Suprapubic skin (tissue), 4 donors: Measurements from ENCODE around the gene COL11A2. TPM values are rescaled to one million over a fixed set of nuclear protein-coding genes. Genes with fewer than 3 reads are reported as not detected.

Experiments
- DNase-seq, 2 donors: peaks; one replicate each; pipeline ENCODE4 v3.0.0-alpha.2; 2019; ENCODE audit warnings: low spot score in 2 of 2
- H3K27ac ChIP-seq: fragments of 200-600 bp; sonication (generic); one replicate; pipeline ENCODE4 v1.5.1; 2019
- H3K27me3 ChIP-seq: fragments of 200-600 bp; sonication (generic); one replicate; pipeline ENCODE4 v1.5.1; 2019
- H3K36me3 ChIP-seq: fragments of 200-600 bp; sonication (generic); one replicate; pipeline ENCODE4 v1.5.1; 2019
- H3K4me1 ChIP-seq: fragments of 200-600 bp; sonication (generic); one replicate; pipeline ENCODE4 v1.5.1; 2019
- H3K4me3 ChIP-seq: fragments of 200-600 bp; sonication (generic); one replicate; pipeline ENCODE4 v1.5.1; 2019; ENCODE audit warnings: mild to moderate bottlenecking
- H3K9me3 ChIP-seq: fragments of 200-600 bp; sonication (generic); one replicate; pipeline ENCODE4 v1.5.1; 2019
- CTCF ChIP-seq, 2 donors: fragments of 200-600 bp in 1 of 2; fragments of 450-650 bp in 1 of 2; sonication (generic) in 1 of 2; IDR thresholded peaks; one replicate each; pipeline ENCODE4 v1.5.1; 2016 to 2019; ENCODE audit warnings: antibody characterized with exemption in 2 of 2, mild to moderate bottlenecking in 1 of 2, moderate library complexity in 1 of 2
- EP300 ChIP-seq: sonication (generic); formaldehyde crosslinking; IDR thresholded peaks from one replicate; pipeline ENCODE4 v1.6.1; 2017; ENCODE audit warnings: antibody characterized with exemption
- POLR2A ChIP-seq, 2 donors: fragments of 450-650 bp; IDR thresholded peaks; one replicate each; pipeline ENCODE4 v1.6.1; 2017; ENCODE audit warnings: antibody characterized with exemption in 2 of 2, mild to moderate bottlenecking in 2 of 2, moderate library complexity in 2 of 2
- POLR2AphosphoS5 ChIP-seq, 3 donors: sonication (generic); formaldehyde crosslinking; IDR thresholded peaks; one replicate each; pipeline ENCODE4 v1.6.1; 2017; ENCODE audit warnings: antibody characterized with exemption in 3 of 3
- WGBS: methylation state at CpG from one replicate; pipeline ENCODE4 v1.1.5; 2018; 5-methylcytosine and 5-hydroxymethylcytosine counted together
- total RNA-seq, 4 donors: library from RNA; depleted of rRNA; stranded (reverse); fragments of >200 nt; gene quantifications; one replicate each; pipeline ENCODE4 v1.1.0, GENCODE V29; 2016

The COL11A2 gene
- total RNA-seq, 4 donors from 2014 or later, result 0.21 to 0.97 (median 0.40) TPM

GRCh38 chr6:33204165-33204414 lies 11.8 kb upstream of the COL11A2 start:
- peak overlapping the region; percentile 81 for H3K4me3 ChIP-seq
- WGBS, result 11% methylated on average over 4 of the region's 4 CpGs
- H3K27ac ChIP-seq, result no peak overlapping the region
- DNase-seq, result no peak
- H3K4me1 ChIP-seq, result peaks cover 63% of the 10 kb centered on the region
- H3K36me3 ChIP-seq, result peaks cover 20% of the 10 kb centered on the region
- H3K27me3 ChIP-seq, result no peaks in the 10 kb centered on the region
- H3K9me3 ChIP-seq, result no peaks in the 10 kb centered on the region
- TF ChIP-seq POLR2AphosphoS5 (IDR thresholded peaks at IDR 0.05), result no peak
- TF ChIP-seq EP300, result no peak
- TF ChIP-seq CTCF (IDR thresholded peaks at IDR 0.05), result no peak
- TF ChIP-seq POLR2A (IDR thresholded peaks at IDR 0.05), result no peak

GRCh38 chr6:33203443-33204164 lies 11.3 kb upstream of the COL11A2 start:
- H3K27ac ChIP-seq, result no peak overlapping the region
- no peaks in the 10 kb centered on the region for H3K27me3 ChIP-seq
- H3K36me3 ChIP-seq, result peaks cover 20% of the 10 kb centered on the region
- no peaks in the 10 kb centered on the region for H3K9me3 ChIP-seq
- WGBS, result 86% methylated on average over 7 of the region's 7 CpGs
- H3K4me3 ChIP-seq, result no peak overlapping the region
- peak in 1 of 2 donors; percentile 56 for DNase-seq
- H3K4me1 ChIP-seq, result peaks cover 62% of the 10 kb centered on the region
- TF ChIP-seq POLR2AphosphoS5 (IDR thresholded peaks at IDR 0.05), result no peak
- TF ChIP-seq POLR2A (IDR thresholded peaks at IDR 0.05), result no peak
- no peak for TF ChIP-seq CTCF (IDR thresholded peaks at IDR 0.05)
- no peak for TF ChIP-seq EP300

GRCh38 chr6:33202799-33203198 lies 10.5 kb upstream of the COL11A2 start:
- TF ChIP-seq CTCF (IDR thresholded peaks at IDR 0.05) (no peak), EP300 (no peak), POLR2AphosphoS5 (IDR thresholded peaks at IDR 0.05) (no peak), POLR2A (IDR thresholded peaks at IDR 0.05) (no peak)
- DNase-seq, result peak in 1 of 2 donors; percentile 24
- H3K9me3 ChIP-seq, result no peaks in the 10 kb centered on the region
- H3K27ac ChIP-seq, result no peak overlapping the region
- H3K4me3 ChIP-seq, result no peak overlapping the region
- peaks cover 69% of the 10 kb centered on the region for H3K4me1 ChIP-seq
- no peaks in the 10 kb centered on the region for H3K27me3 ChIP-seq
- WGBS, result 93% methylated on average over 6 of the region's 6 CpGs
- peaks cover 20% of the 10 kb centered on the region for H3K36me3 ChIP-seq

- DNase-seq, result peak in 1 of 2 donors; percentile 34
- TF ChIP-seq EP300, result no peak
- TF ChIP-seq CTCF (IDR thresholded peaks at IDR 0.05), result no peak
- TF ChIP-seq POLR2AphosphoS5 (IDR thresholded peaks at IDR 0.05), result no peak
- no peak for TF ChIP-seq POLR2A (IDR thresholded peaks at IDR 0.05)
- Histone ChIP-seq H3K27me3 (no peaks in the 10 kb centered on the region), H3K4me1 (peaks cover 69% of the 10 kb centered on the region), H3K4me3 (peak overlapping the region; percentile 77), H3K36me3 (peaks cover 20% of the 10 kb centered on the region), H3K9me3 (no peaks in the 10 kb centered on the region), H3K27ac (no peak overlapping the region)
- 77% methylated on average over 6 of the region's 6 CpGs for WGBS
Measured at GRCh38 chr6:33201935-33202334, 9.7 kb upstream of the COL11A2 start.

GRCh38 chr6:33201147-33201545 lies 8.9 kb upstream of the COL11A2 start:
- 6% methylated on average over 14 of the region's 14 CpGs for WGBS
- peak overlapping the region; percentile 96 for H3K27ac ChIP-seq
- H3K4me3 ChIP-seq, result peak overlapping the region; percentile 77
- H3K36me3 ChIP-seq, result peaks cover 25% of the 10 kb centered on the region
- H3K4me1 ChIP-seq, result peaks cover 66% of the 10 kb centered on the region
- H3K9me3 ChIP-seq, result no peaks in the 10 kb centered on the region
- no peak for TF ChIP-seq CTCF (IDR thresholded peaks at IDR 0.05)
- TF ChIP-seq POLR2AphosphoS5 (IDR thresholded peaks at IDR 0.05), result no peak
- TF ChIP-seq POLR2A (IDR thresholded peaks at IDR 0.05), result no peak
- no peak for TF ChIP-seq EP300
- no peak for DNase-seq
- no peaks in the 10 kb centered on the region for H3K27me3 ChIP-seq
